Effector memory CD8-positive, alpha-beta T cell (primary cell): Measurements from ENCODE around the gene SHB.
A peak's percentile ranks its signal among the peaks of the same experiment; 100 is the strongest.
"Not testable (repeated sequence)": the region's sequence is repeated elsewhere in the genome, so short reads cannot be mapped to it uniquely, and the experiment has no call there.

ENCODE experiments used
- ATAC-seq: fragments of 150-1000 bp; cut with Tn5 transposase; replicated peaks from 2 replicates; pipeline ENCODE4 v1.10.0; 2021; ENCODE audit warnings: mild to moderate bottlenecking, moderate library complexity
- DNase-seq, 3 experiments: peaks; one replicate each; pipeline ENCODE4 v3.0.0; 2021
- H3K27ac Mint-ChIP-seq, 2 donors: one replicate each; pipeline ENCODE4 v1.8.0; 2022; ENCODE audit warnings: mild to moderate bottlenecking in 2 of 2, mixed read lengths in 2 of 2, moderate library complexity in 2 of 2
- H3K27me3 Mint-ChIP-seq, 2 donors: one replicate each; pipeline ENCODE4 v1.8.0; 2022; ENCODE audit warnings: mixed read lengths in 2 of 2
- H3K36me3 Mint-ChIP-seq: one replicate; pipeline ENCODE4 v1.8.0; 2022; ENCODE audit warnings: mild to moderate bottlenecking, moderate library complexity, mixed read lengths; ENCODE audit not compliant: insufficient read depth
- H3K4me1 Mint-ChIP-seq, 2 donors: one replicate each; pipeline ENCODE4 v1.8.0; 2022; ENCODE audit warnings: low read depth in 2 of 2, mixed read lengths in 2 of 2
- H3K4me3 Mint-ChIP-seq, 2 donors: one replicate each; pipeline ENCODE4 v1.8.0; 2022; ENCODE audit warnings: mild to moderate bottlenecking in 2 of 2, mixed read lengths in 2 of 2, moderate library complexity in 2 of 2
- H3K9me3 Mint-ChIP-seq, 2 donors: one replicate each; pipeline ENCODE4 v1.8.0; 2022; ENCODE audit warnings: mixed read lengths in 2 of 2

Gene SHB

DNA sequence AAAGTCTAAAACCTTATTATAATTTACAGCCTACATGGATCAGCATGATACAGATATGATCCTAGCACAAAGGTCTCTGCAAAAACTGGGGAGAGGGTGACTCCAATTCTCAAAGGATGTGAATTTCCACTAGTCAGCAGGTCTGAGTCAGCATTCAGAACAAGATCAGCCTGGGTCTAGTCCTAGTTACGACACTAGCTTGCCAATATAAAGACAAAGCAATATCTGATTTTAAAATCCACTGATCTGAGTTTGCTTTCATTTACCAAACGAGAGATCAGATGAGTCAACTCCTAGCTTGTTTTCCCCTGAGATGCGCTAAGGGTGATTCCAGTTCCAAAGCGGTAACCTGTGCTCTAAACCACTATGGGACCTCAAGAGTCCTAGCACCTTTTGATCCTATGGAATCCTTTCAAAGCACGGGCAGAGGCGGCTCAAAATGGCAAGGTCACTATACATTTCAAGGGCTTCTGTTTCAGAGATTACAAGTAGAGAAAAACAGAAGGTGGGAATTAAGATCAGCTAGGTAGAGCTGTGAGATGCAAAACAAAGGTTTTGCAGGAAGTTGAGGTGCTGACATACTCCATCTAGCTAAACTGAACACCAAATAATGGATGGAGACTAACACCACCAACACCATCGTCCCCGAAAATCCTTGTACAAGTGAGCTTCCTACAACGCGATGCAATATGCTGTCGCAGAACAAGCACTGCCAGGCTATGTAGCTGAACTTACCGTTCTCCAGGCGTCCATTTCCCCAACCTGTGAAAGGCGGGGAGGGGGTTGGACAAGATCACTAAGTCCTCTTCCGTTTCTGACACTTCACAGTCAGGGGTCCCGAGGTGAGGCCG lies 166.0 kb downstream of the SHB start:
- no peaks in the 10 kb centered on the region for H3K9me3 Mint-ChIP-seq
- ATAC-seq: no peak
- peak overlapping the region; percentile 89 to 96 for H3K27ac Mint-ChIP-seq
- no peak for DNase-seq
- peaks cover 0 to 7% of the 10 kb centered on the region in 2 donors for H3K27me3 Mint-ChIP-seq
- peaks cover 27% of the 10 kb centered on the region for H3K36me3 Mint-ChIP-seq
- H3K4me3 Mint-ChIP-seq: peak overlapping the region; percentile 91
- peaks cover 13 to 19% of the 10 kb centered on the region in 2 donors for H3K4me1 Mint-ChIP-seq

DNA sequence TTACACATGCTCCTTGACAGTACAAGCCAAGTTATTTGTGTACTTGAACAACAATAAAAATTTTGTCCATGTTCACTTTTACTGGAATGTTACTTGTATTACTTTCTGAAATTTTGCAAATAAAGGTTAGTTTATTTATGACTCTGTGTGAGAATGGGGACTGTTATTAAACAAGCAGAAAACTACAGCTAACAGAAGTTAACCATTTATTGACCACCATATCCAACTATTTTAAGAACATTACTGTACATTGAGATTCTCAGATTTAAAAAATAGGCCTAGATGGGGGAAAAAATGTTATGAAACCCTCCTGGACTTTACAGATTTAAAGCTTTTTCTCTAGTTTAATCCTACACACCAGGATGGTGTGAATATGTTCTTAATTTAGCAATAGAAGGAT lies 166.9 kb downstream of the SHB start:
- H3K27me3 Mint-ChIP-seq: peaks cover 0 to 7% of the 10 kb centered on the region in 2 donors
- ATAC-seq (no peak), DNase-seq (no peak)
- H3K36me3 Mint-ChIP-seq: peaks cover 32% of the 10 kb centered on the region
- peaks cover 17 to 19% of the 10 kb centered on the region in 2 donors for H3K4me1 Mint-ChIP-seq
- H3K4me3 Mint-ChIP-seq: no peak overlapping the region
- no peaks in the 10 kb centered on the region for H3K9me3 Mint-ChIP-seq
- H3K27ac Mint-ChIP-seq: no peak overlapping the region

GRCh38 chr9:37899041-37899440 lies 170.0 kb downstream of the SHB start:
- Mint-ChIP-seq H3K9me3 (no peaks in the 10 kb centered on the region), H3K4me3 (no peak overlapping the region), H3K27ac (peak overlapping the region in 1 of 2 donors; percentile 32), H3K27me3 (no peaks in the 10 kb centered on the region), H3K4me1 (peaks cover 9 to 10% of the 10 kb centered on the region in 2 donors), H3K36me3 (peaks cover 54% of the 10 kb centered on the region)
- ATAC-seq (no peak), DNase-seq (no peak)

- DNase-seq: no peak
- Mint-ChIP-seq H3K9me3 (no peaks in the 10 kb centered on the region), H3K4me1 (peaks cover 5% of the 10 kb centered on the region in 2 donors), H3K36me3 (peaks cover 65% of the 10 kb centered on the region), H3K4me3 (no peak overlapping the region), H3K27ac (no peak overlapping the region), H3K27me3 (no peaks in the 10 kb centered on the region)
- no peak for ATAC-seq
Observed at GRCh38 chr9:37897665-37898064, 171.4 kb downstream of the SHB start.

DNA sequence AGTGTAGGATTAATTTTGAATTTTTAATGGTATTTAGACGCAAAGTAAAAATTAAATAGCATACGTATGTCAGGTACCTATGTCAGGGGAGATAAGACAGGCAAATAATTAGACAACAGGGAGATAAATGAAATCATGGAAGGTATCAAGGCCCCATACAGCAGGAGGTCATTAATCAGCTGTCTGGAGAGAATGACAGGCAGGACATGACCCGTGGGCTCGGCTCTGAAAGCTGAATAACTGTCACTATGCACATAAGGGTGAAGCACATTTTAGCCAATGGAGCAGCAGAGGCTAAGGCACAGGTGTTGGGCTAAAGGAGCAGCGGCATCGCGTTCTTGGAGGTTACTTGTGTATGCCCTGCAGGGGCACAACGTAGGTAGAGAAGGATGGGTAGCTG lies 177.0 kb downstream of the SHB start:
- no peaks in the 10 kb centered on the region for H3K9me3 Mint-ChIP-seq
- H3K27me3 Mint-ChIP-seq: no peaks in the 10 kb centered on the region
- DNase-seq (no peak), ATAC-seq (no peak)
- H3K36me3 Mint-ChIP-seq: peaks cover 59% of the 10 kb centered on the region
- H3K27ac Mint-ChIP-seq: no peak overlapping the region
- H3K4me1 Mint-ChIP-seq: peaks cover 0 to 5% of the 10 kb centered on the region in 2 donors
- H3K4me3 Mint-ChIP-seq: no peak overlapping the region

- not testable (repeated sequence) for DNase-seq, H3K27ac Mint-ChIP-seq, H3K9me3 Mint-ChIP-seq, ATAC-seq, H3K27me3 Mint-ChIP-seq, H3K4me3 Mint-ChIP-seq, H3K4me1 Mint-ChIP-seq
- H3K36me3 Mint-ChIP-seq: peaks cover 56% of the 10 kb centered on the region
Observed at GRCh38 chr9:37891042-37891441, 178.0 kb downstream of the SHB start.

DNA sequence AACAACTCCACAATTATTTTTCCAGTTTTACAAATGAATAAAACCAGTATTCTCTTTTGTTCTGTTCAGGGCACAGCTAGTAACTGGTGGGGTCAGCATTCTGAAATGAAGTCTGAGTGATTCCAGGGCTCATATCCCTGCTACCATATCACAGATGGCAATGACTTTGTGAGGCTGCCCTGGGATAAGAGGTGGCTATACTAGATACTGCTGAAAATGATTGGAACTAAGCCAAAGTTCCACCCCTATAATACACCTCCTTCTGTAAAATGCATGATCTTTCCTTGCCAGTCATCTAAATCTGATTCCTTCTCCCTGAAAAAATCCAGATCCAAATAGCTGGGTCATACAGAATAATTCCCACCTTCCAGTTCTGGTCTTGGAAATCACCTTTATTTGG lies 179.5 kb downstream of the SHB start:
- H3K27me3 Mint-ChIP-seq: no peaks in the 10 kb centered on the region
- DNase-seq: no peak
- no peak overlapping the region for H3K4me3 Mint-ChIP-seq
- H3K36me3 Mint-ChIP-seq: peaks cover 48% of the 10 kb centered on the region
- peak overlapping the region in 1 of 2 donors; percentile 67 for H3K27ac Mint-ChIP-seq
- peaks cover 0 to 11% of the 10 kb centered on the region in 2 donors for H3K4me1 Mint-ChIP-seq
- H3K9me3 Mint-ChIP-seq: no peaks in the 10 kb centered on the region
- ATAC-seq: no peak

- not testable (repeated sequence) for H3K9me3 Mint-ChIP-seq, H3K27ac Mint-ChIP-seq, H3K4me3 Mint-ChIP-seq, DNase-seq, ATAC-seq, H3K27me3 Mint-ChIP-seq
- Mint-ChIP-seq H3K4me1 (peaks cover 0 to 11% of the 10 kb centered on the region in 2 donors), H3K36me3 (peaks cover 33% of the 10 kb centered on the region)
Observed at GRCh38 chr9:37887977-37888583, 180.9 kb downstream of the SHB start.

- peak overlapping the region in 1 of 2 donors; percentile 72 for H3K27ac Mint-ChIP-seq
- H3K9me3 Mint-ChIP-seq: no peaks in the 10 kb centered on the region
- H3K27me3 Mint-ChIP-seq: no peaks in the 10 kb centered on the region
- H3K4me3 Mint-ChIP-seq: no peak overlapping the region
- DNase-seq (no peak), ATAC-seq (no peak)
- peaks cover 0 to 18% of the 10 kb centered on the region in 2 donors for H3K4me1 Mint-ChIP-seq
- peaks cover 34% of the 10 kb centered on the region for H3K36me3 Mint-ChIP-seq
Observed at GRCh38 chr9:37880916-37881479, 188.0 kb downstream of the SHB start.

- H3K27ac Mint-ChIP-seq: no peak overlapping the region
- H3K4me3 Mint-ChIP-seq: no peak overlapping the region
- H3K36me3 Mint-ChIP-seq: peaks cover 25% of the 10 kb centered on the region
- H3K27me3 Mint-ChIP-seq: no peaks in the 10 kb centered on the region
- no peak for DNase-seq
- H3K4me1 Mint-ChIP-seq: peaks cover 0 to 8% of the 10 kb centered on the region in 2 donors
- ATAC-seq: no peak
- H3K9me3 Mint-ChIP-seq: no peaks in the 10 kb centered on the region
Observed at GRCh38 chr9:37876376-37876775, 192.7 kb downstream of the SHB start.

- Mint-ChIP-seq H3K27ac (no peak overlapping the region), H3K36me3 (peaks cover 4% of the 10 kb centered on the region), H3K27me3 (no peaks in the 10 kb centered on the region), H3K4me3 (no peak overlapping the region), H3K9me3 (no peaks in the 10 kb centered on the region), H3K4me1 (peaks cover 0 to 2% of the 10 kb centered on the region in 2 donors)
- DNase-seq: no peak
- ATAC-seq: no peak
Observed at GRCh38 chr9:37873955-37874354, 195.1 kb downstream of the SHB start.

DNA sequence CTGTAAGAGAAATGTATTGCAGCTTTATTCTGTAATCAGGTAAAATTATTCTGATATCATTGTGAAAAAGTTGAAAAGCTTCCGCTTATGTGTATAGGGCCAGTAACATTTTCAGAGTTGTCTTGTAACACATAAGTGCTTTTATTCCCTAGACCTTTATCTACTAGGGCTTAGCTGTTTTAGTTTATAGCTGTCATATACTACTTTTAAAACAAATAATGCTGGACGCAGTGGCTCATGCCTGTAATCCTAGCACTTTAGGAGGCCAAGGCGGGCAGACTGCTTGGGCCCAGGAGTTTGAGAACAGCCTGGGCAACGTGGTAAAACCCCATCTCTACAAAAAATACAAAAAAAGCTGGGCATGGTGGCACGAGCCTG lies 198.2 kb downstream of the SHB start:
- peaks cover 4% of the 10 kb centered on the region for H3K36me3 Mint-ChIP-seq
- DNase-seq (no peak), ATAC-seq (no peak)
- no peak overlapping the region for H3K27ac Mint-ChIP-seq
- H3K9me3 Mint-ChIP-seq: no peaks in the 10 kb centered on the region
- no peak overlapping the region for H3K4me3 Mint-ChIP-seq
- no peaks in the 10 kb centered on the region for H3K27me3 Mint-ChIP-seq
- no peaks in the 10 kb centered on the region for H3K4me1 Mint-ChIP-seq

DNA sequence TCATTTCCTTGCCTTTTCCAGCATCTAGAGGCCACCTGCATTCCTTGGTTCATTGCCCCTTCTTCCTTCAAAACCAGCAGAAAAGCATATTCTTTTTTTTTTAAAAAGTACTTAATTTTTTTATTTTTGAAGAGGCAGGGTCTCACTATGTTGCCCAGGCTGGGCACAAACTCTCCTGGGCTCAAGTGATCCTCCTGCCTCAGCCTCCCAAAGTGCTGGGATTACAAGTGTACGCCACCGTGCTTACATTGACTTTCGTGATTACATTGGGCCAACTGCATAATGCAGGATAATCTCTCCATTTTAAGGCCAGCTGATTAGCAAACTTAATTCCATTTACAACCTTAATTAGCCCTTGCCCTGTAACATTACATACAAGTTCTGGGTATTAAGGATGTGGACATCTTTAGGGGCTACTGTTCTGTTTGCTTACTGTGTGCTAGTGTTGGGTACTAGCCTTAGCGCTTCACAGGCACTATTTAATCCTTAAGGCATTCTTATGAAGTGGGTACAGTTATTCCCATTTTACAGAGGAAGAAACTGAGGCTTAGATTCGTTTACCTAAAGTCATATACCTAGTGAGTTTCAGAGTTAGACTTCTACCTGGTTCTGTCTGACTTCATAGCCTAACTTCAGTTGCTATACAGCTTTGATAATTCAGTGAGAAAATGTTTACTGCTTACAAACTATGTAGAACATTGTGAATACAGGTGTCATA lies 198.8 kb downstream of the SHB start:
- no peak overlapping the region for H3K4me3 Mint-ChIP-seq
- peaks cover 4% of the 10 kb centered on the region for H3K36me3 Mint-ChIP-seq
- H3K4me1 Mint-ChIP-seq: no peaks in the 10 kb centered on the region
- DNase-seq (no peak), ATAC-seq (no peak)
- no peaks in the 10 kb centered on the region for H3K27me3 Mint-ChIP-seq
- no peaks in the 10 kb centered on the region for H3K9me3 Mint-ChIP-seq
- no peak overlapping the region for H3K27ac Mint-ChIP-seq
